Naive thymus-derived CD4-positive, alpha-beta T cell (primary cell): ENCODE results near the gene SLC35E2B. TPM values are rescaled to one million over a fixed set of nuclear protein-coding genes. Genes with fewer than 3 reads are reported as not detected.
A peak's percentile ranks its signal among the peaks of the same experiment; 100 is the strongest.
"Not testable (repeated sequence)": the region's sequence is repeated elsewhere in the genome, so short reads cannot be mapped to it uniquely, and the experiment has no call there.

Source experiments
- ATAC-seq: fragments of 150-1000 bp; cut with Tn5 transposase; 2 replicates; pipeline ENCODE4 v1.10.0; 2021; ENCODE audit warnings: mild to moderate bottlenecking, moderate library complexity
- CTCF ChIA-PET: fragments of 350-600 bp; sonication (Branson Sonifier 250); formaldehyde crosslinking; loops from one replicate; lab custom pipeline; 2021; ENCODE audit warnings: antibody characterized with exemption; lab: Charles Lee
- POLR2A ChIA-PET: fragments of 350-600 bp; sonication (Branson Sonifier 250); formaldehyde crosslinking; loops from one replicate; lab custom pipeline; 2021; ENCODE audit warnings: antibody characterized with exemption, inconsistent platforms; lab: Charles Lee
- DNase-seq, 9 donors: peaks; one replicate each; pipeline versions ENCODE4 v3.0.0 to v3.0.0-alpha.2; 2020 to 2022; ENCODE audit warnings: mixed read lengths in 1 of 9
- H3K27ac ChIP-seq: one replicate; pipeline ENCODE4 v1.7.0; 2013; ENCODE audit warnings: mild to moderate bottlenecking, low read depth, low read length, moderate library complexity
- H3K27me3 ChIP-seq, 2 donors: one replicate each; pipeline ENCODE4 v1.7.0; 2013; ENCODE audit warnings: low read length in 2 of 2, mild to moderate bottlenecking in 2 of 2, moderate library complexity in 2 of 2; ENCODE audit not compliant: control insufficient read depth in 2 of 2, insufficient read depth in 2 of 2
- H3K36me3 ChIP-seq, 3 experiments: 1 replicate in 2 of 3; 2 replicates in 1 of 3; pipeline ENCODE4 v1.7.0; 2013; ENCODE audit warnings: low read length in 3 of 3, mild to moderate bottlenecking in 3 of 3, moderate library complexity in 1 of 3; ENCODE audit not compliant: insufficient read depth in 3 of 3, control insufficient read depth in 2 of 3
- H3K4me1 ChIP-seq, 2 donors: one replicate each; pipeline ENCODE4 v1.7.0; 2013; ENCODE audit warnings: low read length in 2 of 2, mild to moderate bottlenecking in 2 of 2, moderate library complexity in 1 of 2; ENCODE audit not compliant: control insufficient read depth in 2 of 2, insufficient read depth in 2 of 2
- H3K4me3 ChIP-seq: 2 replicates; pipeline ENCODE4 v1.7.0; 2013; ENCODE audit warnings: mild to moderate bottlenecking, low read length
- H3K9me3 ChIP-seq, 3 experiments: 1 replicate in 2 of 3; 2 replicates in 1 of 3; pipeline ENCODE4 v1.7.0; 2013; ENCODE audit warnings: low read length in 3 of 3; ENCODE audit not compliant: control insufficient read depth in 2 of 3
- H3K27ac Mint-ChIP-seq, 9 donors: one replicate each; pipeline ENCODE4 v1.8.0; 2020 to 2022; ENCODE audit warnings: mixed read lengths in 9 of 9, mild to moderate bottlenecking in 8 of 9, moderate library complexity in 5 of 9, inconsistent platforms in 2 of 9
- H3K27me3 Mint-ChIP-seq, 5 donors: one replicate each; pipeline ENCODE4 v1.8.0; 2021 to 2022; ENCODE audit warnings: mixed read lengths in 5 of 5, mild to moderate bottlenecking in 1 of 5
- H3K36me3 Mint-ChIP-seq, 5 donors: one replicate each; pipeline ENCODE4 v1.8.0; 2020 to 2022; ENCODE audit warnings: mixed read lengths in 5 of 5, mild to moderate bottlenecking in 3 of 5, inconsistent platforms in 1 of 5
- H3K4me1 Mint-ChIP-seq, 7 donors: one replicate each; pipeline ENCODE4 v1.8.0; 2020 to 2022; ENCODE audit warnings: mixed read lengths in 7 of 7, mild to moderate bottlenecking in 3 of 7, inconsistent platforms in 1 of 7
- H3K4me3 Mint-ChIP-seq, 10 donors: one replicate each; pipeline ENCODE4 v1.8.0; 2020 to 2022; ENCODE audit warnings: mild to moderate bottlenecking in 10 of 10, mixed read lengths in 10 of 10, moderate library complexity in 6 of 10, inconsistent platforms in 2 of 10
- H3K9me3 Mint-ChIP-seq, 11 donors: one replicate each; pipeline ENCODE4 v1.8.0; 2020 to 2022; ENCODE audit warnings: mixed read lengths in 11 of 11, mild to moderate bottlenecking in 4 of 11, inconsistent platforms in 1 of 11, moderate library complexity in 1 of 11
- intact Hi-C, 2 donors: fragments of 100-400 bp; cut with micrococcal nuclease; formaldehyde crosslinking; loops; one replicate each; pipeline ENCODE4 v1.15.1; 2023
- polyA plus RNA-seq, 2 donors: library from polyadenylated mRNA; unstranded; fragments of 300-500 nt; fragmentation: Illumina TruSeq; gene quantifications; one replicate each; pipeline ENCODE4 v1.2.3, GENCODE V29; 2021
- total RNA-seq, 6 experiments: library from RNA in 5 of 6; stranded (reverse) in 5 of 6; gene quantifications; 1 replicate in 5 of 6; 2 replicates in 1 of 6; pipeline ENCODE4 v1.2.3 and lab custom pipeline; 2021 to 2026

Gene SLC35E2B
- total RNA-seq (100 to 1,000 TPM in 2 of 5 experiments, 10 to 100 TPM in 3; 69.9 to 138 (median 76.7) TPM), polyA plus RNA-seq (10 to 100 TPM; 45.4 to 66.3 TPM), total RNA-seq (lab: John Stamatoyannopoulos, UW) (105 reads per million, percentile 85 among the genes with 10 or more reads in this experiment)

GRCh38 chr1:1692714-1693647 is at the start of gene SLC35E2B:
SLC35E2B (minus strand) TSS chr1:1692795; CDS start chr1:1676699, 16,096 bp downstream.
- H3K27ac ChIP-seq = peak within 1 kb of the TSS; percentile 92
- Mint-ChIP-seq H3K4me1 (peaks cover 0 to 23% (median 12%) of the 10 kb centered on the region in 7 donors), H3K4me3 (peak within 1 kb of the TSS; percentile 50 to 86 (median 77)), H3K27ac (peak within 1 kb of the TSS in 8 of 9 donors; percentile 68 to 98 (median 90))
- not testable (repeated sequence) for H3K9me3 ChIP-seq, H3K27me3 Mint-ChIP-seq, H3K4me1 ChIP-seq, H3K9me3 Mint-ChIP-seq, H3K27me3 ChIP-seq, H3K36me3 ChIP-seq, H3K36me3 Mint-ChIP-seq
- DNase-seq (peak; percentile 93 to 99 (median 96)), ATAC-seq (peak; percentile 88)
- peak within 1 kb of the TSS; percentile 46 for H3K4me3 ChIP-seq
- ChIA-PET CTCF (interaction anchor here (0.6 to 0.7 kb wide), 2 partner anchors 14 to 42 kb away, joined by 3 read pairs; no protein-coding TSS in a partner anchor), POLR2A (interaction anchor here (0.6 to 1.3 kb wide), 4 partner anchors 15 to 87 kb away, joined by 3 to 4 read pairs (median 3); partner anchors contain the start of gene CDK11A)
- intact Hi-C loops = loop anchor here (2.0 to 10.0 kb wide), 5 partner anchors 32 to 214 kb away; partner anchors contain the start of genes CDK11A (in 1 of the 2), MIB2 (in 1 of the 2) and SSU72 (in 1 of the 2)

DNA sequence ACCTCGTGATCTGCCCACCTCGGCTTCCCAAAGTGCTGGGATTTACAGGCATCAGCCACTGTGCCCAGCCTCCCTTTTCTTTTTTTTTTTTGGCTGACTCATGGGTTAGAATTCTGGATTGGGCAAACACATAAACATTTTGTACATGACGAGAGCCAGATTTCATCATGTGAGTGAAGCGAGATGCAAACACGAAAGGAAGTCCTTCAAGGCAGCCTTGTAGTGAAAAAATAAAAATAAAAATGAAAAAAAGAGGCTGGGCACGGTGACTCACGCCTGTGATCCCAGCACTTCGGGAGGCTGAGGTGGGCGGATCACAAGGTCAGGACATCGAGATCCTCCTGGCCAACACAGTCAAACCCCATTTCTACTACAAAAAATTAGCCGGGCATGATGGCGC is 48.4 kb upstream of the SLC35E2B start:
- H3K4me1 ChIP-seq, H3K4me3 Mint-ChIP-seq, H3K9me3 ChIP-seq, CTCF ChIA-PET, H3K4me3 ChIP-seq, H3K36me3 Mint-ChIP-seq, H3K27me3 Mint-ChIP-seq, DNase-seq, H3K27ac Mint-ChIP-seq, H3K9me3 Mint-ChIP-seq, ATAC-seq, H3K27ac ChIP-seq, H3K27me3 ChIP-seq: not testable (repeated sequence)
- peaks cover 0 to 11% (median 4%) of the 10 kb centered on the region in 7 donors for H3K4me1 Mint-ChIP-seq
- H3K36me3 ChIP-seq = peaks cover 0 to 11% (median 0%) of the 10 kb centered on the region in 3 experiments
- POLR2A ChIA-PET = interaction anchor here (0.6 kb wide), 1 partner anchor 169 kb away, joined by 3 read pairs; no protein-coding TSS in a partner anchor
- intact Hi-C loops = loop anchor here in 1 of 2 donors (10.0 kb wide), 1 partner anchor 46 kb away; the partner anchor contains the start of gene SLC35E2B

DNA sequence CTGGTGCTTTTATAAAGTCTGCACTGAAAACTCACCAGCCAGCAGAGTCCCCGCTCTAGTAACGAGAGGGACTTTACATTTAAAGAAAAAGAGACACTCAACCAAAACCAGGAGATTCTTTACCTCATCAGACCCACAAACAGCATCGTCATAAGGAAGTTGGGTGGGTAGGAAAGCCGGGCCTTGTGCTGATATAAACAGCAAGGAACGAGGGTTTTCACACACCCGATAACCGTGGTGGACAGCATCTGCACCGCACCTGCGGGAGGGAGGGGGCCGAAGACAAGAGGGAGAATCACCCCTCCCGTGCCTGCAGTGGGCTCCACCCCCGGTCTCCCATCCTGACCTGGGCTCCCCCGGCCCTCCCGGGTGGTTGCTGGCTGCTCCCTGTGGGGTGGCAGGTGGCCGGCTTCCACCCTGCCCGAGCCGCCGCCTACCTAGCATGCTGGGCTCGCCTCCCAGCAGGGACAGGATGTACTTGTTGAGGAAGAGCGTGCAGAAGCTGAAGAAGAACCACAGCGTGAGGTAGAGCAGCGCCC is 46.3 kb upstream of the SLC35E2B start:
- H3K27ac Mint-ChIP-seq, H3K4me1 ChIP-seq, H3K4me3 Mint-ChIP-seq, ATAC-seq, H3K27me3 ChIP-seq, H3K9me3 ChIP-seq, intact Hi-C loops, H3K27ac ChIP-seq, H3K36me3 Mint-ChIP-seq, DNase-seq, H3K4me3 ChIP-seq, POLR2A ChIA-PET, CTCF ChIA-PET, H3K9me3 Mint-ChIP-seq, H3K27me3 Mint-ChIP-seq: not testable (repeated sequence)
- peaks cover 0 to 11% (median 4%) of the 10 kb centered on the region in 7 donors for H3K4me1 Mint-ChIP-seq
- peaks cover 0 to 19% (median 0%) of the 10 kb centered on the region in 3 experiments for H3K36me3 ChIP-seq

DNA sequence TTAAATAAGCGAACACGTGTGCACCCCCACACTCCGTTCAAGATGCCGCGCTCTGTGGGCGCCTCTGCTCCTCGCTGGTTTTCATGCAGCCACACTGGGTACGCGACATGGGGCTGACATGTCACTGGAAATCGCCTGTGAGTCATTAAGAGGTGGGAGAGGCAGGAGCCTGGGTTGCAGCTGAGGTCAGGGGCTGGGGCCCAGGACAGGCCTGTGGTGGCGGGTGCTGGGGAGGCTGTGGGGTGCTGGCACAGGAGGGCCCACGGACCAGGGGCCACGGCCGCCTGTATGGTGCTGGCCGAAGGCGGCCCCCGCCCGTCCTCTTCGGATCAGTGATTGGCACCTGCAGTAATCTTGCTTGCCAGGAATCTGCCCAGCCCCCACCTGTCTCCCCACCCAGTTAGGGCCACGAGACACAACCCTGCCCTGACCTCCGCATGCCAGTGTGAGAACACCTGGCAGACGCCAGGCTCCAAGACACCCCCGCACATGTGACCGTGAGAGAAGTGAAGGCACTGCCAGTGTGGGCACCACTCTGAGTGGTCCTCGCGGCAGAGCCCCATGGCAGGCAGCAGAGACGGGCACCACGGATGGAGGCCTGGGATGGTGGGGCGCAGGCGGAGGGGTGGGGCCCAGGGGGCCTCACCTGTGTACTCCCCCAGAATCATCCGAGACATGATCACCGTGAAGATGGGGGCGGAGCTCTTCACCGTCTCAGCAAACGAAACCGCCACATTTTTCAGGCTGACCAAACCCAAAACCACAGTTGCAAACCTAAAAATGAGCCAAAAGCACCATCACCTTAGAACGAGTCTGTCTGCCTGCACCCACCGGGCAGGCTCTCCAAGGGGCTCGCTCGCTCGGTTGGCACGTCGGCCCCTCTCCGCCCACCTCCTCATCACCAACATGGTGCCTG is 45.3 kb upstream of the SLC35E2B start:
- H3K4me1 Mint-ChIP-seq, H3K4me1 ChIP-seq, intact Hi-C loops, CTCF ChIA-PET, H3K27ac Mint-ChIP-seq, H3K27me3 ChIP-seq, H3K4me3 ChIP-seq, H3K9me3 Mint-ChIP-seq, H3K27me3 Mint-ChIP-seq, H3K4me3 Mint-ChIP-seq, H3K9me3 ChIP-seq, POLR2A ChIA-PET, DNase-seq, H3K27ac ChIP-seq: not testable (repeated sequence)
- H3K36me3 ChIP-seq = peaks cover 0 to 23% (median under 1%) of the 10 kb centered on the region in 3 experiments
- peaks cover 0 to 10% (median 3%) of the 10 kb centered on the region in 5 donors for H3K36me3 Mint-ChIP-seq
- peak; percentile 10 for ATAC-seq

GRCh38 chr1:1732381-1732780 is 39.8 kb upstream of the SLC35E2B start:
- H3K4me1 ChIP-seq = peaks cover 3 to 6% of the 10 kb centered on the region in 2 donors
- H3K4me3 ChIP-seq = no peak overlapping the region
- ChIA-PET POLR2A (interaction anchor here (0.8 kb wide), 1 partner anchor 47 kb away, joined by 4 read pairs; no protein-coding TSS in a partner anchor), CTCF (no interaction called here)
- no peak for DNase-seq
- no peak overlapping the region for H3K27ac ChIP-seq
- intact Hi-C loops = no loop called here
- no peaks in the 10 kb centered on the region for H3K27me3 Mint-ChIP-seq
- H3K36me3 ChIP-seq = peaks cover 0 to 44% (median 3%) of the 10 kb centered on the region in 3 experiments
- H3K4me1 Mint-ChIP-seq = peaks cover 0 to 18% (median 13%) of the 10 kb centered on the region in 7 donors
- H3K4me3 Mint-ChIP-seq = no peak overlapping the region
- peaks cover 0 to 17% (median 6%) of the 10 kb centered on the region in 5 donors for H3K36me3 Mint-ChIP-seq
- ATAC-seq = no peak
- peaks cover 0 to 1% (median 0%) of the 10 kb centered on the region in 11 donors for H3K9me3 Mint-ChIP-seq
- H3K27ac Mint-ChIP-seq = no peak overlapping the region
- no peaks in the 10 kb centered on the region for H3K27me3 ChIP-seq
- H3K9me3 ChIP-seq = no peaks in the 10 kb centered on the region
